Immature natural killer cell (primary cell): ENCODE measurements around the gene SLC22A23. TPM values are rescaled to one million over a fixed set of nuclear protein-coding genes. Genes with fewer than 3 reads are reported as not detected.

Experiments used
- DNase-seq, 3 donors: peaks; one replicate each; pipeline ENCODE4 v3.0.0; 2022; ENCODE audit warnings: mixed read lengths in 1 of 3
- H3K27ac Mint-ChIP-seq, 6 donors: one replicate each; pipeline ENCODE4 v1.8.0; 2020; ENCODE audit warnings: mixed read lengths in 6 of 6, mild to moderate bottlenecking in 5 of 6, inconsistent platforms in 4 of 6, moderate library complexity in 3 of 6
- H3K27me3 Mint-ChIP-seq, 3 donors: one replicate each; pipeline ENCODE4 v1.8.0; 2020 to 2021; ENCODE audit warnings: low read depth in 3 of 3, mild to moderate bottlenecking in 3 of 3, mixed read lengths in 3 of 3, moderate library complexity in 3 of 3, inconsistent platforms in 1 of 3
- H3K36me3 Mint-ChIP-seq, 3 donors: one replicate each; pipeline ENCODE4 v1.8.0; 2020; ENCODE audit warnings: mixed read lengths in 3 of 3, inconsistent platforms in 2 of 3, mild to moderate bottlenecking in 2 of 3
- H3K4me1 Mint-ChIP-seq, 2 donors: one replicate each; pipeline ENCODE4 v1.8.0; 2020; ENCODE audit warnings: inconsistent platforms in 2 of 2, mild to moderate bottlenecking in 2 of 2, mixed read lengths in 2 of 2, moderate library complexity in 1 of 2
- H3K4me3 Mint-ChIP-seq, 5 donors: one replicate each; pipeline ENCODE4 v1.8.0; 2020; ENCODE audit warnings: mild to moderate bottlenecking in 5 of 5, mixed read lengths in 5 of 5, inconsistent platforms in 3 of 5, moderate library complexity in 3 of 5
- H3K9me3 Mint-ChIP-seq, 6 donors: one replicate each; pipeline ENCODE4 v1.8.0; 2020; ENCODE audit warnings: mild to moderate bottlenecking in 6 of 6, mixed read lengths in 6 of 6, inconsistent platforms in 4 of 6, moderate library complexity in 3 of 6
- polyA plus RNA-seq, 3 donors: library from polyadenylated mRNA; unstranded; fragments of 300-500 nt; fragmentation: Illumina TruSeq; gene quantifications; one replicate each; pipeline ENCODE4 v1.2.3, GENCODE V29; 2021

The SLC22A23 gene
- polyA plus RNA-seq = under 1 TPM in 2 of 3 donors, not detected in 1; 0.14 to 0.21 TPM

GRCh38 chr6:3456898-3457709 lies at the start of gene SLC22A23:
Gene SLC22A23, minus strand, starts transcription at chr6:3457050. Its CDS starts 491 bp downstream, at chr6:3456559.
- H3K4me1 Mint-ChIP-seq = peaks cover 6 to 9% of the 10 kb centered on the region in 2 donors
- H3K27ac Mint-ChIP-seq = no peak within 1 kb of the TSS
- H3K4me3 Mint-ChIP-seq = peak within 1 kb of the TSS; percentile 69 to 83 (median 72)
- DNase-seq = peak; percentile 10 to 28 (median 16)
- H3K36me3 Mint-ChIP-seq = no peaks in the 10 kb centered on the region
- H3K27me3 Mint-ChIP-seq = peaks cover 11 to 16% (median 14%) of the 10 kb centered on the region in 3 donors
- H3K9me3 Mint-ChIP-seq = no peaks in the 10 kb centered on the region

- peaks cover 2 to 9% (median 9%) of the 10 kb centered on the region in 3 donors for H3K27me3 Mint-ChIP-seq
- H3K27ac Mint-ChIP-seq = no peak overlapping the region
- no peak overlapping the region for H3K4me3 Mint-ChIP-seq
These were observed 49.4 kb upstream of the SLC22A23 start for GRCh38 chr6:3506200-3506599.

GRCh38 chr6:3504938-3505805 lies 48.3 kb upstream of the SLC22A23 start:
- no peaks in the 10 kb centered on the region for H3K4me1 Mint-ChIP-seq
- no peak for DNase-seq
- no peaks in the 10 kb centered on the region for H3K9me3 Mint-ChIP-seq
- no peak overlapping the region for H3K27ac Mint-ChIP-seq
- peaks cover 0 to 9% (median 8%) of the 10 kb centered on the region in 3 donors for H3K27me3 Mint-ChIP-seq
- H3K36me3 Mint-ChIP-seq = no peaks in the 10 kb centered on the region
- H3K4me3 Mint-ChIP-seq = no peak overlapping the region

More at GRCh38 chr6:3506200-3506599, 49.4 kb upstream of the SLC22A23 start:
- Mint-ChIP-seq H3K36me3 (no peaks in the 10 kb centered on the region), H3K4me1 (no peaks in the 10 kb centered on the region), H3K9me3 (no peaks in the 10 kb centered on the region)
- no peak for DNase-seq

- H3K4me1 Mint-ChIP-seq = no peaks in the 10 kb centered on the region
- DNase-seq = no peak
- no peaks in the 10 kb centered on the region for H3K9me3 Mint-ChIP-seq
- H3K36me3 Mint-ChIP-seq = no peaks in the 10 kb centered on the region
- H3K4me3 Mint-ChIP-seq = no peak overlapping the region
- peaks cover 0 to 9% (median 8%) of the 10 kb centered on the region in 3 donors for H3K27me3 Mint-ChIP-seq
- H3K27ac Mint-ChIP-seq = no peak overlapping the region
These were observed 47.5 kb upstream of the SLC22A23 start for GRCh38 chr6:3504354-3504753.

GRCh38 chr6:3501826-3502500 lies 45.1 kb upstream of the SLC22A23 start:
- peaks cover 1 to 10% (median 7%) of the 10 kb centered on the region in 3 donors for H3K27me3 Mint-ChIP-seq
- H3K27ac Mint-ChIP-seq = no peak overlapping the region
- no peaks in the 10 kb centered on the region for H3K4me1 Mint-ChIP-seq
- no peak for DNase-seq
- H3K9me3 Mint-ChIP-seq = no peaks in the 10 kb centered on the region
- H3K4me3 Mint-ChIP-seq = no peak overlapping the region
- H3K36me3 Mint-ChIP-seq = no peaks in the 10 kb centered on the region

- Mint-ChIP-seq H3K36me3 (no peaks in the 10 kb centered on the region), H3K4me3 (no peak overlapping the region), H3K9me3 (no peaks in the 10 kb centered on the region), H3K27me3 (peaks cover 1 to 10% (median 9%) of the 10 kb centered on the region in 3 donors), H3K27ac (no peak overlapping the region), H3K4me1 (no peaks in the 10 kb centered on the region)
- DNase-seq = no peak
These were observed 43.6 kb upstream of the SLC22A23 start for GRCh38 chr6:3500262-3501014.

GRCh38 chr6:3499603-3500002 lies 42.8 kb upstream of the SLC22A23 start:
- Mint-ChIP-seq H3K4me1 (no peaks in the 10 kb centered on the region), H3K27ac (no peak overlapping the region), H3K9me3 (no peaks in the 10 kb centered on the region), H3K27me3 (peaks cover 0 to 10% (median 6%) of the 10 kb centered on the region in 3 donors), H3K4me3 (no peak overlapping the region), H3K36me3 (no peaks in the 10 kb centered on the region)
- DNase-seq = no peak

- no peaks in the 10 kb centered on the region for H3K9me3 Mint-ChIP-seq
- peaks cover 3 to 12% (median 3%) of the 10 kb centered on the region in 3 donors for H3K27me3 Mint-ChIP-seq
- H3K36me3 Mint-ChIP-seq = no peaks in the 10 kb centered on the region
- H3K4me1 Mint-ChIP-seq = no peaks in the 10 kb centered on the region
- DNase-seq = no peak
- H3K4me3 Mint-ChIP-seq = no peak overlapping the region
- no peak overlapping the region for H3K27ac Mint-ChIP-seq
These were observed 39.5 kb upstream of the SLC22A23 start for GRCh38 chr6:3496395-3496794.

GRCh38 chr6:3494391-3495100 lies 37.7 kb upstream of the SLC22A23 start:
- Mint-ChIP-seq H3K9me3 (no peaks in the 10 kb centered on the region), H3K36me3 (no peaks in the 10 kb centered on the region), H3K4me3 (no peak overlapping the region), H3K27me3 (peaks cover 3 to 13% (median 3%) of the 10 kb centered on the region in 3 donors), H3K27ac (no peak overlapping the region), H3K4me1 (no peaks in the 10 kb centered on the region)
- DNase-seq = no peak

- Mint-ChIP-seq H3K27me3 (peaks cover 4 to 10% (median 8%) of the 10 kb centered on the region in 3 donors), H3K4me3 (no peak overlapping the region), H3K9me3 (no peaks in the 10 kb centered on the region), H3K27ac (no peak overlapping the region), H3K36me3 (no peaks in the 10 kb centered on the region), H3K4me1 (no peaks in the 10 kb centered on the region)
- no peak for DNase-seq
These were observed 33.8 kb upstream of the SLC22A23 start for GRCh38 chr6:3490625-3490980.

- no peak for DNase-seq
- Mint-ChIP-seq H3K4me3 (no peak overlapping the region), H3K27ac (no peak overlapping the region), H3K27me3 (peaks cover 4 to 10% (median 8%) of the 10 kb centered on the region in 3 donors), H3K4me1 (no peaks in the 10 kb centered on the region), H3K36me3 (no peaks in the 10 kb centered on the region), H3K9me3 (no peaks in the 10 kb centered on the region)
These were observed 33.2 kb upstream of the SLC22A23 start for GRCh38 chr6:3489961-3490624.

GRCh38 chr6:3489027-3489757 lies 32.3 kb upstream of the SLC22A23 start:
- H3K27me3 Mint-ChIP-seq = peaks cover 4 to 10% (median 8%) of the 10 kb centered on the region in 3 donors
- no peaks in the 10 kb centered on the region for H3K4me1 Mint-ChIP-seq
- H3K27ac Mint-ChIP-seq = no peak overlapping the region
- H3K4me3 Mint-ChIP-seq = no peak overlapping the region
- H3K9me3 Mint-ChIP-seq = no peaks in the 10 kb centered on the region
- DNase-seq = no peak
- no peaks in the 10 kb centered on the region for H3K36me3 Mint-ChIP-seq
